Right lung (tissue), 5 donors: ENCODE data around the gene FILIP1L. TPM values are rescaled to one million over a fixed set of nuclear protein-coding genes. Genes with fewer than 3 reads are reported as not detected.

Source experiments
- DNase-seq, 2 donors: peaks; one replicate each; pipeline ENCODE4 v3.0.0-alpha.2; 2013
- polyA plus RNA-seq, 5 donors: library from polyadenylated mRNA; unstranded; fragments of 120-200 nt; gene quantifications; one replicate each; pipeline versions ENCODE4 v1.2.1 to v1.2.3, GENCODE V29; 2013; ENCODE audit warnings: inconsistent platforms in 1 of 5, low replicate concordance in 1 of 5; ENCODE audit not compliant: insufficient read length in 5 of 5, insufficient read depth in 1 of 5

Gene FILIP1L
- polyA plus RNA-seq, 5 donors, result 10.5 to 19.9 (median 14.9) TPM

DNA sequence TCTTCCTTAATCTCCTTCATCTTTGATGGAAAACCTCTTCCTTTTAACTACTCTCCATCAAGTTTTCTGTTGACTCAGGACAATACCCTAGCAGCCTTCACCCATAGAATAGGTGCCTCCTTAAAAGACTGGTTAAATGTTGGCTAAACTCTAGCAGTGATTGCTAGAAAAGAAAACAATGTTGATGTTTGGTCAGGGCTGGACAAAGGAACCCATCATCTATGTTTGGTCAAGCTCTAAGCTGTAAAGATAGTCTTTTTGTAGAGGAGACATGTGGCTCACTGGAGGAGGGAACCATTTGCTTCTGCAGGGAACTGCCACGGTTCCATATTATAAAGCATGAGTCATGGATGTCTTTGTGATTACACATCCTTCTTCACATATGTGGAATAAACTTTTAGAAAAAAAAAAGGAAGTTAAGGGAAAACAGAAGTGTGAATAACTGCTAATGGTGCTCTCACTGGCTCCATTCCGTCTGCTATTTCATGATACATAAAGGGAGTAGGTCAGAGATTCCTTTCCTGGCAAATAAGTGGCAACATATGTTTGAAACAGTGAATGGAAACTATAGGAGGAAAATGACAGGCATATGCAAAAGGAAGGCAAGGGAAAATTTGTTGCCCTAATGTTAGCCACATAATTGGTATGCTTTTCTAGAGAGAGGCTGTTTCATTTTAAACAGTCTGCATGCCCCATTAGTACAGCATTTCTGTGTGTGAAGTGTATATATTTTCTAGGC lies 218.4 kb downstream of the FILIP1L start:
- DNase-seq, result no peak

DNA sequence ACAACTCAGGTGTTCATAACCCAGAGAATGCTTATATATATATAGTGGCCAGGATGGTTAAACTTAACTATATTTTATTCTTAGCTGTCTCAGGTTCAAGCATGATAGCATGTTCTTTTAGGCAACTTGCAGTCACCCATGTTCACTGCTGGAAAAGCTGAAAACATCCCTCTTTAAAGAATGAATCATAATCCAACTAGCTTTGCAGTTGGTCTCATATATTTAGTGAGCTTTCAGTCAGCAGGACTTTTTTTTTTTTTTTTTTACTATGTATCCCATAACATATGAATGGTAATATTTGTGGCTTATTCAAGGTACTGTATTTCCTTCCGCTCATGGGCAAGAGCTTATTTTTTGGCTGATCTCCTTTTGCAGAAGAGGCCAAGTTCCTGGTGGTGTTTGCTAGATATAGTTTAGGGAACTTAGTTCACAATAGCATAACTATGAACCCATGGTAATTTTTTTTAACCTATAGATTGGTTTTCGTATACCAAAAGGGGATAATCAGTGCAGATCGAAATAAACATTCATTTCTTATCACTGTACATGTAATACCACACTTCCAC lies 219.1 kb downstream of the FILIP1L start:
- DNase-seq, result no peak

- no peak for DNase-seq
These were observed 222.0 kb downstream of the FILIP1L start for GRCh38 chr3:99892332-99892731.

- DNase-seq, result no peak
These were observed 222.6 kb downstream of the FILIP1L start for GRCh38 chr3:99891610-99892285.

GRCh38 chr3:99885851-99886250 lies 228.4 kb downstream of the FILIP1L start:
- no peak for DNase-seq

DNA sequence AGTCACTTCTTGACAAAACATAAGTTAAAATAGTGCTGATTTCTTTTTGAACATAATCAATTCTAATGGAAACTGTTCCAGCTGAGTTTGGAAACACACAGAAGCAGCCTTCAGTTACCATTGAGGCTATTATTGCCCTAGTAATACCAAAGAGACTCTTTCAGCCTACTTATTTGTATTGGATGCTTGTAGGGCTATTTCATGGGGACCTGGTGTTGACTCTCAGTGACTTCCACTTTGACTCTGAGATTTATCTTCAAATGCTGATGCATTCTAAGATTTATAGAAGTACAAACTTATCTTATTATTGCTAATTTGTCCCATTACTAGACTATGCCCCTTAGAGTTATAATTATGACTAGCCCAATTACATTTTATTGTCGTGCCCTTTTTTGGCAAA lies 229.2 kb downstream of the FILIP1L start:
- no peak for DNase-seq

GRCh38 chr3:99884484-99884883 lies 229.8 kb downstream of the FILIP1L start:
- DNase-seq, result no peak

DNA sequence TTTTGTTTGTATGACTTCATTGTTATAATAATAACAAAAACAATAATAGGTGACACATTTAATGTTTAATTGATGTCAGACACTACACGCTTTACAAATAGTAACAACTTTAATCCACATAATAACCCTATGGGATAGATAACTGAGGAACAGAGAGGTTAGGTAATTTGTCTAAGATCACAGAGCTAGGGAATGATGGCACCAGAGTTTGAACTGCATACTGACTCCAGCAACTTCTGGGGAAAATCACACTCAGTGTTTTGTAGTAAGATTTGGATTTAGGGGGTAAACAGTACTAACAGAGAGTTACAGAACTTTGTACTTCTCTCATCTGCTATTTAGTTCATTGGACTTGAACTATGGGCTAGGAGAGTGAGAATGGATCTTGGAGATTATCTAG lies 230.6 kb downstream of the FILIP1L start:
- DNase-seq, result no peak

DNA sequence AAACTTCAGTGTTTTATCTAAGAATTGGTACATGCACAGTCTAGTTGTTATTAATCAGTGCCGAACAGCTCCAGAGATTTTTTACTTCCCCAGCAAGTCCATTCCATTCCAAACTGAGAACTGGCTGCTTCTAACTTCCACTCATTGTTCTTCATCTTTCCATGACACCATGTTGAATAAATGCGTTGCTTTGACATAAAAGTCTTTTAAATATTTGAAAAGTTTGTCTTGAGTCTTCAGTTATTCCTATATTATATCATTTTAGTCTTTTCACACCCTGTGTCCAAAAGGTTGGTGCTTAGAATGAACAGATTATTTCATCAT lies 231.2 kb downstream of the FILIP1L start:
- DNase-seq, result no peak

GRCh38 chr3:99882436-99883137 lies 231.7 kb downstream of the FILIP1L start:
- DNase-seq, result no peak

DNA sequence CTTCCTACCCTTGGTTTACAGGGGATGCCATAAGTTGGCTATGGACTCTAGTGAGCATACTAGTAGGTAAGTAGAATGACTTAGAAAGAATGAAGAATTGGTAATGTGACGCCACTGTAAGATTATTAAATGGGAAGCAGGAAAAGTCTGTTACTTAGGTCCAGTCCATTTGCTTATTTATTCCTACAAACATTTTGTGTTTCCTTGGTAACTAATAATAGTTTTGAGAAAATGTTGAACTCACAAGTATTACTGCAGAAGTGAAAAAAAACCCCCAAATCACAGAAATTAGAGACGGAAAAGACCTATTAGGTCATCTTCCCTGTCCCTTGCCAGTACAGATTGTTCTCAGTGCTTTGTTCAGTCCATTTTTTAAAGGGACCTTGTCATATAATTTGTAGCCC lies 233.2 kb downstream of the FILIP1L start:
- DNase-seq, result no peak

DNA sequence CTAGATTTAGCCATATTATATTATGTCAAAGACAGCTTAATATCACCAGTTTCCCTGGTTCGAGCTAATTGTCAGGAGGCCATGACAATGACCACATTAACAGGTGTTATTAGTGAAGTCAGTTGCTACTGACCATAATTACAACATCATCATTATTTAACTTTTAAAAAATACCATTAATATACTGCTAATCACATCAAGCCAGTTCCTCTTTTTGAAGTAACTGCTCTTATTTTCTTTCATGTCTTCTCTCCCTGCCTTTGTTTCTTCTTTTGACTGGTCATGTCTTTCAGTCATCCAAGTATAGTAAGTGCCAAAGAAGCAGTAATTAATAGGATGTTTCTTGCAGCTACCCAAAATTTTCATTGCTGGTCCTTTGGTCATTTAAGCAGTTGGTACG lies 235.0 kb downstream of the FILIP1L start:
- DNase-seq, result no peak

DNA sequence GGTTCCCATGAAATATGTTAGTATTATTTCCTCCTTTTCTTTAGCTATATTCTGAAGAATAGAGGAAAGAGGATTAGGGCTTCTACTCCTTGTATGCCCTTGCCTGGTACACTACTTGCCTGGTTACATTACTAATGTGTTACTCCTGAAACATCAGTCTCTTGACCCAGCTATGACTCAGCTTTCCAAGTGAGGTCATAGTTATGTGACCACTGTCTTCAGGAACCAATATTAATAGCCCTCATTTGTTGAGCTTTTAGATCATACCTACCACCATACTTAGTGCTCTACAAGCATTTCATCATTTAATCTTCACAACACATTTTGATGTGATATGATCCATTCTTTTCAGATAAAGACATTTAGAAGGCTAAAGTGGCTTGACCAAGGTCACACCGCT lies 236.3 kb downstream of the FILIP1L start:
- DNase-seq, result no peak

DNA sequence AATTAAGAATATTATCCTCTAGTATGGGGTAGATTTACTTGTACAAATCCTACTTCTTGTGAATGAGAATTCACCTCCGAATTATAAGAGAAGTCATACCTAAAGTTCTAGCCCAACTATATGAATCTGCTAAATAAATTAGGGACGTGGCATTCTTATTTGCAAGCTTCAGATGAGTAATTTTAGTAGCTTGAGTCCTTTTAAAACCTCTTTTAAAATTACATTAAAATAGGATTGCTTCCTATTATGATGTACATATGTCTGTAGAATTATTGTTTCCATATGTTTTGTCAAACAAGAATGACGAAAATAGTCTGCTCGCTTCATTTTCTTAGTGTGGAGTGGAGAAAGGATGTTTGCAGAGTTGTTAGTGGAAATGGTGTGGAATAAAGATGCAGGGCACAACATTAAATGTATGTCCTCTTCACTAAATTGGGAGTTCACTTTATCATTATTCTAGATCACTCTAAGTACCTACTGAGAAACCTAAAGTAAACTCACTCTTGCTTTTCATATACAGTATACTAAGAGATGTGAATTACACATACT lies 237.2 kb downstream of the FILIP1L start:
- DNase-seq, result no peak

DNA sequence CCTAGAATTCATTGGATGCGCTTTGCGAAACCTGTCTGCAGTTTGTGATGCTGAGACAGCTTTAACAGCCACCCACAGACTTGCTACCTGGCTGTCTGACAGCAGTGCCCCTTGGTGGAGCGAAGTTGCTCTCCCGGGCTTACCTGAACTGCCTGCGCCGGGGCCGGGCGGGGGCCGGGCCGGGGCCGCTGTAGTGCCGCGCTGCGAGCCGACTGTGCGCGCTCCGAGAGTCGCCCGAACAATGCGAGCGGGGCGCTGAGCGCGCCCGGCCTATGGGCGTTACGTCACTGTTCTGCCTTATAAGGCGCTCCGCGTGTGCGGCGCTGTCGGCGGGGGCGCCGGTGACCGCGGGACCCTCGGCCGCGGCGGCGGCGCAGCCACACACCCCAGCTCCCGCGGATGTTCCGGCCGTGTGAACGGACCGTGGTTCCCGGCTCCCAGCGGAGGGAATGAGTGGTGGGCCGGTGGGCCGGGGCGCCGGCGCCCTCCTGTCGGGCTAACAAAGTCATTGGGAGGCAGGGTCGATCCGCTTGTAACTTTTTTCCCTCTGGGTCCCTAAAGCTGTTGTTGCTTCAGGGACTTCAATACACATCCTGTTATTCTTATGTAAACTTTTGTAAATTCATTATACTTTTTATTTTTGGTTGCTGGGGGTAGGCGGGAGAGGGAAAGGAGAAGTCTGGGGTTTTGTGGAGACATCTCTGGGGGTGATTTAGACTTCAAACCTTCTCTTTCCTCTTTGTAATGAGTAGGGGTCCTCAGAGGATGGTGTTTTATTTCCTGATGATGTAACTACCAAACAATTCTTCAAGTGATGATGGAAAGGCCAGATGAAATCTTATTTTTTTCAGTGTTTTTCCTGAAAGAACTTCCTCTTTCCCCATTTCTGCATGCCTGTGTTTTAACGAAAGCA lies 238.1 kb downstream of the FILIP1L start:
- peak; percentile 85 to 87 for DNase-seq

DNA sequence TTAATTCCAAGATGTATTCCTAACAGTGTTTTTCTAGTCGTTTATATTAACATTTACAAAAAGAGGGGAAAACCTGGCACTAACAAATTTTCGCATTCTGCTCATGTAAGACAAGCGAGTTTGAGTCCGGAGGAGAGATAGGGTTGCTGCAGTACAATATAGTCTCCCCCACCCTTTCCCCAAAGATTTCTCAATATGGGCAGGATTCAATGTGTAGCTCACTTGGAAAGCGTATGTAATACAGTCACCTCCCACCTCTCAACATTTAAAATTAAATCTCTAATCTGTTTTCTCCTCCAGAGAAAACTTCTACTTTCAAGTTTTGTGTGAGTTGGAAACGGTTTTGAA lies 238.7 kb downstream of the FILIP1L start:
- peak in 1 of 2 donors; percentile 58 for DNase-seq

- no peak for DNase-seq
These were observed 239.9 kb downstream of the FILIP1L start for GRCh38 chr3:99874237-99875002.

DNA sequence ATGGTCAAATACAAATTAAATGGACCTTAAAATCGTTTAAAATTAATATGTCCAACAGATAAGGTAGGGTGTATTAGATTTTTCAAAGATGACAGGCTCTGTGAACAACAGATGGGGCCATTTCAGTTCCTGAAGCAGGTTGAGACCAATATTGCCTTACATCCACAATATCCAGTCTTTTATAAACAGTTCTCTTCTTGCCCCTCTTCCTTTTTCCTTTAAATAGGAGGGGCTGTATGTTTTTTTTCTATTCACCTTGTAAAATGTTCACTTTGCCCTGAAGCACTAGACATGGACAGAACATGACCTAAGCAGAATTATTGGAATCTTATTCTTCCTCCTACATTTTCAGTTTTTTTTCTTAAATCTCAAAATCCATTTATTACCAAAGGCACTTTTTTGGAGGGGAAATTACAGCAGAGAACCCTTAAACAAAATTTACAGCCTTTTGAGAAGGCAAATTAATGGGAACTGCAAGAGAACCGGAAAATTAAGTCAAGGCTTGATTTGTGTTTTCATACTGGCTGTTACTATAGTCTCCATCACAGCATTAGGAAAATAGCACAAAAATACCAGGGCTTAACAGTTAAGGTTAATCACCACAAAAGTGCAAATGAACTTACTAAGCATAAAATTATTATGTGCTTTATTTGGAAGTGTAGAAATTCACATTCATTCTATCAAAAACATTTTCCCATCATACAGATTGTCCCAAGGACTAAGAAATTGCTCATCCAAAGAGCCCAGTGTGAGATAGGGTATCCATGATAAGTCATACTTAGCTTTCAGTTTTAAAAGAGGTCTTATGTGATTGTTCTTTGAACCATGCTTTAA lies 240.8 kb downstream of the FILIP1L start:
- DNase-seq, result no peak

DNA sequence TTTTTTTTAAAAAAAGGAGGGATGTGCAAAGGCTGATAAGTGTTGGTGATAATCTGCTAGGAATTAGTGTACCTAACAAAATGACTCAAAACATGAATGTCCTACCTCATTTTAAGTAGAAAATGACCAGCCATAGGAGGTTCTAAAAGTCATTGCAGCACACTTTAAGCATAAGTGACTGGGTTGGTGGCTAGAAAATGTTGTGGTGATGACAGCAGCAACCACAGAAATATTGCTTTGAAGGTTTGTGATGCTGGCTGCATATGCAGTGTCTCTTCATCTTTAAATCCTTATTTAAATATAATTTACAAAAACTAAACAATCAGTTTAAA lies 241.4 kb downstream of the FILIP1L start:
- no peak for DNase-seq
